Jurkat, Clone E6-1 (cell line): ENCODE results near the gene MBD1. TPM values are rescaled to one million over a fixed set of nuclear protein-coding genes. Genes with fewer than 3 reads are reported as not detected.
"Not testable (repeated sequence)": the region's sequence is repeated elsewhere in the genome, so short reads cannot be mapped to it uniquely, and the experiment has no call there.

Experiments
- DNase-seq: peaks from one replicate; pipeline ENCODE4 v3.0.0-alpha.2; 2011; ENCODE audit warnings: low read depth, low spot score
- H3K4me3 ChIP-seq: 2 replicates; pipeline ENCODE4 v1.5.1; 2011; ENCODE audit warnings: mild to moderate bottlenecking, low read length, control low read depth, moderate library complexity
- polyA plus RNA-seq: library from polyadenylated mRNA; unstranded; fragments of >200 nt; gene quantifications from one replicate; pipeline ENCODE4 v1.2.1, GENCODE V29; 2012; ENCODE audit warnings: missing spikeins; ENCODE audit not compliant: insufficient read length, insufficient read depth

MBD1 gene, protein sequence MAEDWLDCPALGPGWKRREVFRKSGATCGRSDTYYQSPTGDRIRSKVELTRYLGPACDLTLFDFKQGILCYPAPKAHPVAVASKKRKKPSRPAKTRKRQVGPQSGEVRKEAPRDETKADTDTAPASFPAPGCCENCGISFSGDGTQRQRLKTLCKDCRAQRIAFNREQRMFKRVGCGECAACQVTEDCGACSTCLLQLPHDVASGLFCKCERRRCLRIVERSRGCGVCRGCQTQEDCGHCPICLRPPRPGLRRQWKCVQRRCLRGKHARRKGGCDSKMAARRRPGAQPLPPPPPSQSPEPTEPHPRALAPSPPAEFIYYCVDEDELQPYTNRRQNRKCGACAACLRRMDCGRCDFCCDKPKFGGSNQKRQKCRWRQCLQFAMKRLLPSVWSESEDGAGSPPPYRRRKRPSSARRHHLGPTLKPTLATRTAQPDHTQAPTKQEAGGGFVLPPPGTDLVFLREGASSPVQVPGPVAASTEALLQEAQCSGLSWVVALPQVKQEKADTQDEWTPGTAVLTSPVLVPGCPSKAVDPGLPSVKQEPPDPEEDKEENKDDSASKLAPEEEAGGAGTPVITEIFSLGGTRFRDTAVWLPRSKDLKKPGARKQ
- 69.0 TPM for polyA plus RNA-seq

DNA sequence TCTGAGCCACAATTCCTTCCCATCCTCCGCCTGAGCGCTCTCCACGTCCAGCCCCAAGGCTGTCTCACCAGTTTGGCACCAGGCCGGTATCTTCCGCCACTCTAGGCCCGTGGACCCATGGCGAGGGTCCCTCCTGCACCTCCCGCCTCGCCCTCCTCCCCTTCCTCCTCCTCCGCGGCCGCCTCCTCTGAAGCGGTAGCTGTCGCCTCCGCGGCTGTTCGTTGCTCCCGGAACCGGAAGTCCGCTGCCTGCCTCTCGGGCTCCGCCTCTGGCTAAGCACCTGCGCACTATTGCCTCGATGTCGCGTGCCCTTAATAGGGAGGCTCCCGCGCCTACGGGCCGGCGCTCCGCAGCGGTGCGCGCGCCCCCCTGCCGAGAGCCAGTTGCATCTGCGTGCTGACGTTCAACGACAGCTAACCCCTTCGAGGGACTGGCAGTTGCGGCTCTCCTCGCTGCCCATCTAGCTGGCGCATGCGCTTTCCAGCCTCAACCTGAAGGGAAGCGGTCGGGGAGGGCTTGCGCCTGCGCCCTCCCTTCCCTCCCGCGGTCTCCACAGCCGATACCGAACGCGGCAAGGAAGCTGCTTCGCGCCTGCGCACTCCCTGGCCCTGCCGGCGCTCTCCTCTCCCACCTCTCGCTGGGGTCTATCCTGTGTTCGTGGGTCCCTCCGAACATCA is at the start of gene MBD1:
MBD1 (minus strand) TSS at position 229 of the 677 bp plus-strand sequence. CDS start 1,531 bp downstream, outside the sequence.
- DNase-seq: peak; percentile 96
- peak within 1 kb of the TSS; percentile 100 for H3K4me3 ChIP-seq

DNA sequence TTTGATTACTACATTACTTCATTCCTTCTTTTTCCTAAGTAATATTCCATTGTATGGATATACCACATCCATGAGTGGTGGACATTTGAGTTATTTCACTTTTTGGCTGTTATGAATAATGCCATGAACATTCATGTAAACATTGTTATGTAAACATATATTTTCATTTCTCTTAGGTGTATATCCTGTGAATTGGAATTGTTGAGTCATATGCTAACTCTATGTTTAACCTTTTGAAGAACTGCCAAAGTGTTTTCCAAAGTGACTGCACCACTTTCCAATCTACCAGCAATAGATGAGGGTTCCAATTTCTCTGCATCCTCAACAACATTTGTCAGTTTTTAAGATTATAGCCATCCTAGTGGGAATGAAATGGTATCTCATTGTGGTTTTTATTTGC is 48.9 kb upstream of the MBD1 start:
- no peak overlapping the region for H3K4me3 ChIP-seq
- DNase-seq: no peak

DNA sequence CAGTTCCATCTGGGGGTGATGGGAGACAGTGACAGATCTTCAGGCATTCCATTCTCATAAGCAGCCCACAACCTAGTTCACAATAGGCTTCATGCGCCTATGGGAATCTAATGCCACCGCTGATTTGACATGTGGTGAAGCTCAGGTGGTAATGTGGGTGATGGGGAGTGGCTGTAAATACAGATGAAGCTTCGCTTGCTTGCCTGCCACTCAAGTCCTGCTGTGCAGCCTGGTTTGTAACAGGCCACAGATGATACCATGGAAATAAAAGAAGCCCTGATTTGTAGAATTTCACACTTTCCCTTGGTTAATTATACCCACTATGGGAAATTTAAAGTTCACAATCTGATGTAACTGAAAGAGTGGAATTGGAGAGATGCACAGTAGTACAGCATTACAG is 46.7 kb upstream of the MBD1 start:
- no peak overlapping the region for H3K4me3 ChIP-seq
- no peak for DNase-seq

DNA sequence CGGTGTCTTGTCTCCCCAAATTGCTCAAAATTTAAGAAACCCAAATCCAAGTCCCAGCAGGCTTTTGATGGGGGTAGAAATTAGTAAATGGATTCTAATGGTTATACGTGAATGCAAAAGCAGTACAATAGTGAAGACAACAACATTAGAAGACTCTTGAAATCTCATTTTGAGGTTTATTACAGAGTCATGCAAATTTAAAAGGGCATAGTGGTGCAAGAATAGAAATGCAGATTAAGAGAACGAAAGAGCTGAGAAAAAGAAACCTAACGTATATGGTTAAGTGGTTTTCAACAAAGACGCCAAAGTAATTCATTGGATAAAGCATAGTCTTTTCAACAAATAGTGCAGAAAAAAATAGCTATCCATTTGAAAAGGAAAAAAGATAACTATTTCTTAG is 39.4 kb upstream of the MBD1 start:
- peak; percentile 67 for DNase-seq
- no peak overlapping the region for H3K4me3 ChIP-seq

DNA sequence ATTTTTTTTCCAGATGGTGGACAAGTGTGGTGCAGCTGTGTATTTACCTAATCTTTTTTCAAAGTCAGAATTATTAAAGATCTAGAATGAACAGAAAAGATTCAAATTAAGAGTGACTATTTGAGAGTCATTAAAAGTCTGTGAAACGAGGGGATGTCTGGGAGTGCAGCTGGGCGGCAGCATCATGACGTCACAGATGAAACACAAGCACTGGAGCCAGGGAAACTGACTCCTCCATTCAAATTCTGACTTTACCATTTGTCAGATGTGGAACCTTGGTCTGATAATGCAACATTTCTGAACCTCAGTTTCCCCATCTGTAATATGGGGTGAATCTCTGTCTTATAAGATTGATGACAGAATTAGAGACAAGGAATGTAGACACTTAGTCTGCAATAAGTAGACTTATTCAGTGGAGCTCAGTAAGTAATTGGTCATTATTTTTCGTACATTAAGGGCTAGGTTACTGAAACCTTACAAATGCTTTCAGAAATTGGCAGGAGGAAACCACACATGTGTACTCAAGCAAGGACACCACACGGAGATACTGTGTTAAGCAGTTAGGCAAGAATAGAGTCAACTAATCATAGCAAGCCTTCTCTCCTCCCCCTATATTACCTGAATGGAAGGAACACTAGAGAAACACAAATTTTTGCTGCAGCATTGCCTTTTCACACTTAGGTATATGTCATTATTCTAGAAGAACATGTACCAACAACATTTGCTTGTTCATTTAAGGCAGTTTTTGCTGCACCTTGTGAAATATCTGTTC is 34.0 kb upstream of the MBD1 start:
- DNase-seq: no peak
- H3K4me3 ChIP-seq: no peak overlapping the region

DNA sequence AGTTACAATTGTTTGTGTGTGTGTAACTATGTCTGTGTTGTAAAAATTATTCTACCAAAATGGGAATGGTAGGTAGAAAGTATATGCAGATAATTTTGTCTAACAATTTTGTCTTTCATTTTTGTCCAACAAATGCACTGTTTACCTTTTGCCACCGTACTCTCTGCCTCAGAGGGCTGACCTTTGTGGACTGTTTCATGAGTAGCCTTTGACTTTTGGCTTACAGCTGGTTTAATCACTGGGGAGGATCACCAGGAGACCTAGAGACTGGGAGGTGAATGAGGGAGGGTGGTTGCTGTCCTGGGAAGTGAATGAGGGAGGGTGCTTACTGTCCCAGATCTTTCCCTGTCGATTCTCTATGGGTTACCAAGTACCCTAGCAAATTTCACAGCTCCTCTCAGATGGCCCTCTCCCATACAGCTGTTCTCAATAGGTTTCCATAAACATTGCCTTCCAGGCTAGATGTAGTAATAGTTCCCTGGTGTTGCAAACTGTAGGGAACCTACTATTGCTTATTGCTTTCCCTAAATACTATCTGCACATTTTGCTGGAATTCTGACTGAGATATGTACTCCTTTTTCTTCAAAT is 32.6 kb upstream of the MBD1 start:
- DNase-seq: no peak
- no peak overlapping the region for H3K4me3 ChIP-seq

DNA sequence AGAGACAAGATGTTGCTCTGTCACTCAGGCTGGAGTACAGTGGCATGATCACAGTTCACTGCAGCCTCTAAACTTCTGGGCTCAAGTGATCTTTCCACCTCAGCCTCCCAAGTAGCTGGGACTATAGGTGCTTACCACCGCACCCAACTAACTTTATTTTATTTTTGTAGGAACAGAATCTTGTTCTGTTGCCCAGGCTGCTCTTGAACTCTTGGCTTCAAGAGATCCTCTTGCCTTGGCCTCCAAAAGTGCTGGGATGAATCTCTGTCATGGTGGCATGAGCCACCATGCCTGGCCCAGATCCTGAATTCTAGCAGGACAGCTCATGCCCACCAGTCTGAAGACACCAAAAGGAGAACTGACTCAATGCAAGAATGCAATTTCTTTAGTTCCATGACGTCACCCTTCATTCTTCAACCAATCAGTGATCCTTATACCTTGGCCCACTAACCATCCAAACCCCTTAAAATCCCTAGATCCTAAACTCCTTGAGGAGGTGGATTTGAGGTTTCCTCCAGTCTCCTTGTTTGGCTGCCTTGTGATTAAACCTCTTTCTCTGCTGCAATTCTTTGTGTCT is 31.8 kb upstream of the MBD1 start:
- H3K4me3 ChIP-seq: no peak overlapping the region
- DNase-seq: no peak

DNA sequence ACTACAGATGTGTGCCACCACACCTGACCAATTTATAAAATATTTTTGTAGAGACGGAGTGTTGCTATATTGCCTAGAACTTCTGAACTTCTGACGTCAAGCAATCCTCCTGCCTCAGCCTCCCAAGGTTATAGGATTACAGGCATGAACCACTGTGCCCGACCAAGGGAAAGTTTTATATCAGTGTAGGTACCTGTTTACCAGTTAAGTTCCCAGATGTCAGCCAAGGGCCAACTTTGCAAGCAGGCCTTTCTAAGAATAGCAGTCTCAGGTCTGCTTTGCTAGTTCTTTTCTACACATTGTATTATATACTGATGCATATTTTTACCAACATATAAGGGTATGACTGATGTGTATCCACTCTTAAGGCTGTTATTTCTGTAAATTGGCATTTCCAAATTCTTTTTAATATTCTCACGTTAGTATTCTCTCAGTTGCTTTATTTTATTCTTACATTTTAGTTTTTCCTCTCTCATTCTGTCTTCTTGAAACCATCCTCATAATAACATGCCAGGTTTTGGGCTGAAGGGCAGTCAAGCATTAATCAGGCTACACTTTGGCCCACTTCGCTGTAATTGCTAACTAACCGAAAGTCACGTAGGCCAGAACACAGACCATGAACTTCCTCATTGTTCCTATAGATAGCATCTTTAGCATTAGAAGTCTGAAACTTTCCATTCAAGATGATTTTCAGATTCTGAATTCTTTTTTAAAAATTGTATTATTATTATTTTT is 31.1 kb upstream of the MBD1 start:
- no peak for DNase-seq
- no peak overlapping the region for H3K4me3 ChIP-seq

DNA sequence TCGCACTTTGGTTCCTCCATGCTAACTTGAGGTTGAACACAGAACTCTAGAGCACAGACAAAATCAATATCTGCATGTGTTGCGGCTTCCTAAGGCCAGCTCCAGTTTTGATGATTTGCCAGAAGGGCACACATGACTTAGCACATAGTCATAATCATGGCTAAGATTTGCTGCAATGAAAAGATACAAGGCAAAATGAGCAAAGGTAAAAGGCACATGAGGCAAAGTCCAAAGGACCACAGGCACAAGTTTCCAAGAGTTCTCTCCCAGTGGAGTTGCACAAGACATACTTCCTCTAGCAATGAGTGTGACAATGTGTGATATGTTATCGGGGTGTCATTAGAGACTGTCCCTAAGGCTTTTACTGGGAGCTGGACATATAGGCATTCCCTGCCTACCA is 30.3 kb upstream of the MBD1 start:
- no peak overlapping the region for H3K4me3 ChIP-seq
- no peak for DNase-seq

DNA sequence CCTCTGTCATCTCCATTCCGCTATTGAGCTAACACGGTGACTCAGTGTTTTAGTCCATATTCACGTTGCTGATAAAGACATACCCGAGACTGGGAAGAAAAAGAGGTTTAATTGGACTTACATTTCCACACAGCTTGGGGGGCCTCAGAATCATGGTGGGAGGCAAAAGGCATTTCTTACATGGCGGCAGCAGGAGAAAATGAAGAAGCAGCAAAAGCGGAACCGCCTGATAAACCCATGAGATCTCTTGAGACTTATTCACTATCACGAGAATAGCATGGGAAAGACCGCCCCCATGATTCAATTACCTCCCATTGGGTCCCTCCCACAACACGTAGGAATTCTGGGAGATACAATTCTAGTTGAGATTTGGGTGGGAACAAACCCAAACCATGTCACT is 28.8 kb upstream of the MBD1 start:
- DNase-seq: no peak
- H3K4me3 ChIP-seq: no peak overlapping the region

DNA sequence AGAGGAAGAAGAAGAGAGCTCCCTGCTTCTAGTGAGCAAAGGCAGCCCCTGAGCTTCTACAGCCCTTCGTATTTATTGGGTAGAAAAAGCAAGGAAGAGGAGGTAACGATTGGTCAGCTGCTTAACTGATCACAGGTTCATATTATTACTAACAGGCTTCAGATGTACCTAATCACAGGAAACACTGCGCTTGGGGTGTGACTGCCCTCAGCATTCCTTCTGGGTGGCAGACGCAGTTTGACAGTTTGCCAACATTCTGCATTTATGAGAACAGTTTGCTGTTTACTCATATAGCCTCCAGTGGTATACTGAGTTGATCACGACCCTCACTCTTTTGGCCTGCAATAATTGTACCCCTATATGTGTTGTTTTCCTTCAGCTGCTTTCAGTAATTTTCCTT is 27.5 kb upstream of the MBD1 start:
- not testable (repeated sequence) for H3K4me3 ChIP-seq, DNase-seq

DNA sequence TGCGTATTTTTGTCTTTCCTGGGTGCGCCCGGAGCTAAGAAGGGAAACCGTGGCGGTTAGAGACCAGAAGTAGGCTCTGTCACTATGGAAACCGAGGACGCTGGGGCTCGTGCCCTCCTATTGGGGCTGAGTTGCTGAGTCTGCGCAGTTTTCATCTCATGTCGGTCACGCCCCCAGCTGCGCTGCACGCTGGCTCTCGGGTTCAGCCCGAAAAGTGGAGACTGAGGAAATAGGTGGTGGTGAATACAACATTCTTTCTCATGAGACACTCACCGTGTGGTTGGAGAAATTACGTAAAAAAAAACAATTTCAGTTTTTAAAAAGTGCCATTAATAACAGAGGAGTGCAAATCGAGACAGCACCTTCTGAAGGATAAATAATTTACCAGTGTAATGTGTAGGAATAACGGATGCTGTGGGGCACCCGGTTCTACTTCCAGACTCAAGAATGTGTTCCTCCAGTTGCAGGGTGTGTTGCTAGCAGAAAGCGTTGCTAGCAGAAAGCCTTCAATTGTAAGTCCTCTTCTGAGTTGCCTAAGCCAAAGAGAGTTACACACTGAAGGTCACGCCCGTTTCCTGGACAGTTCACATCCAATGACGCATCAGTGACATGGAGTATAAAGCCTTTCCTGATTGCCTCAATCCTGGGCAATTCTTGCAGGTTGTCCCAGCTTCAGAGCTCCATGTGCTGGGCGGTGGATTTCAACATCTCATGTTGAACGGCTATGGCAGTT is 26.6 kb upstream of the MBD1 start:
- H3K4me3 ChIP-seq: peak overlapping the region; percentile 57
- DNase-seq: peak; percentile 89

DNA sequence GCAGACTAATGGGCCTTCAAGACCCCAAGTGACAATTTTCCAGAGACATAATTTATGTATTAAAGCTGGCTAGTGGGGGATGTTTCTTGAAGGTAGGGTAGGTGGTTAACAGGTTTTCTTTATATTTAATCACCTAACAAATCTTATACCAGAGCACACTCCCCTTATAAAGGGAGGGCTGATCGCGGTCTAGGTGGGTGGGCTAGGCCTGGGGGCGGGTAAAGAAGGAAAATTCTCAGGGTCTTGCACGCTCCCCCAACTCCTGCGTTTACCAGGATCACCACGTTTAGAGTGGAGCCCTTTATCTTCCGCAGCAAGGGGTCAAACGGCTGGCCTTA is 26.0 kb upstream of the MBD1 start:
- DNase-seq: no peak
- peak overlapping the region; percentile 57 for H3K4me3 ChIP-seq

DNA sequence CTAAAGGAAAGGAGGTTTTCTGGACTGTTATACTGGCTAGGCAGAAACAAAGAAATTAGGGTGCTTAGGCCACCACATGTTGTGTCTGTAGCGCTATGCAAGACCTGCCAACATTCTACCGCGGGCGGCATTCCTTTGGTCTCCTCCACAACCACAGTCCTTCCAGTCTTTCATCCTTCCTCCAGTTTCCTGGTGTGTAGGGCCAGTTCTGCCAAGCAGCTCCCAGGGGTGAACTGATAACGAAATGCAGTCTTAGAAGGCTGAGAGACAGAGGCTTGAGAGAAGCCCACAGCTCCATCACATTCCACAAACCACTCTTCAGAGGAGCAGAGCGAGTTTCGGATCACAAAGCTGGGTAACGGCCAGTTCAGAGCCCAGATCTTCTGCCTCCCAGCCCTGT is 25.6 kb upstream of the MBD1 start:
- DNase-seq: no peak

DNA sequence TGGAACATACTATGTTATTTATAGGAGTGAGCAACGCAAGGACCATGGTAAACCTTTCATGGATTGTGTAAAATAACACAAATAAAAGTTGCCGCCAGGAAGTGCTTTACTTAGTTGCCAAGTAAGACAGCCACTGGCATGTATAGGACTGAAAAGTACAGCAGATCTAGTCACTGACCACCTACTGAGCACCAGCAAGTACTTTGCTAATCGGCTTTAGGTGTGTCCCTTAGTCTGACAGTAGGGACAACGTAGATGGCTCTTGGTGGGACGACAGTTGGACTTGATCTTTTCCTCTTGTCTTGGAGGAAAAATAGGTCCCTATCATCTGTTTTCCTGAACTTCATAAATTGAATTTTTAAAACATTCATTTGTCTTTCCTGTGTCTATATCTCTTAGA is 19.8 kb upstream of the MBD1 start:
- DNase-seq: no peak

More for the DNA sequence above, 25.6 kb upstream of the MBD1 start:
- peak overlapping the region; percentile 57 for H3K4me3 ChIP-seq

DNA sequence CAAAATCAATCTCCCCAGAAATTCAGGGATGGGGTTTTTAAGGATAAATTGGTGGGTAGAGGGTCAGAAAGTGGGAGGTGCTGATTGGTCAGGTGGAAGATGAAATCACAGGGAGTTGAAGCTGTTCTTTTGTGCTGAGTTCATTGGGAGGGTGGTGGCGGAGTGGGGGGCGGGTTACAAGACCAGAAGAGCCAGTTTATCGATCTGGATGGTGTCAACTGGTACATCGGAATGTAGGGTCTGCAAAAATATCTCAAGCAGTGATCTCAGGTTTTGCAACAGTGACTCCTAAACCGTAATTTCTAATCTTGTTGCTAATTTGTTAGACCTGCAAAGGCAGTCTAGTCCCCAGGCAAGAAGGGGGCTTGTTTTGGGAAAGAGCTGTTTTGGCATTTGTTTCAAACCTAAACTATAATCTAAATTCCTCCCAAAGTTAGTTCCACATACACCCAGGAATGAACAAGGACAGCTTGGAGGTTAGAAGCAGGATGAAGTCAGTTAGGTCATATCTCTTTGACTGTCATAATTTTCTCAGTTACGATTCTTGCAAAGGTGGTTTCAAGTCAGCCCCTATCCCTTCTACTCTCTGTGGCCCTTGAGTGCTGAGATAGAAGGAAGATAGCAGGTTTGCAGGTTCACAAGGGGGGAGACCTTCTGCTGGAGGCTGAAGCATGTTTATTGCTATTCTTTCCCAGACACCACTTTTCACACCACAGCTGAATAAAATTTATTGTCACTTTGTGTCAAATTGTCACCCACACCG is 18.5 kb upstream of the MBD1 start:
- no peak overlapping the region for H3K4me3 ChIP-seq
- DNase-seq: no peak

More for the DNA sequence above, 19.8 kb upstream of the MBD1 start:
- no peak overlapping the region for H3K4me3 ChIP-seq
